Measurements from ENCODE around the gene ACTG1.
"Not testable (repeated sequence)": the region's sequence is repeated elsewhere in the genome, so short reads cannot be mapped to it uniquely, and the experiment has no call there.

Gene ACTG1

GRCh38 chr17:81535480-81536298 lies 23.1 kb upstream of the ACTG1 start:
- TF ChIP-seq CTCF (IDR thresholded peaks at IDR 0.05; ENCODE audit: low read depth, low read length) = no peak
- Histone ChIP-seq H3K9me3 (ENCODE audit: severe bottlenecking) (peaks cover 4% of the 10 kb centered on the region), H3K4me3 (ENCODE audit: low read depth, low read length) (no peak overlapping the region), H3K27me3 (ENCODE audit: insufficient read depth, low read depth, severe bottlenecking) (no peaks in the 10 kb centered on the region), H3K27ac (no peak overlapping the region), H3K36me3 (peaks cover 26% of the 10 kb centered on the region)
- DNase-seq = no peak

- Histone ChIP-seq H3K4me3 (ENCODE audit: low read depth, low read length) (no peak overlapping the region), H3K27me3 (ENCODE audit: insufficient read depth, low read depth, severe bottlenecking) (no peaks in the 10 kb centered on the region), H3K36me3 (peaks cover 19% of the 10 kb centered on the region), H3K9me3 (ENCODE audit: severe bottlenecking) (peaks cover 6% of the 10 kb centered on the region), H3K27ac (no peak overlapping the region; the same call in 1 of the 2 replicates)
- no peak for DNase-seq
- no peak for TF ChIP-seq CTCF (IDR thresholded peaks at IDR 0.05; ENCODE audit: low read depth, low read length)
These were observed 22.4 kb upstream of the ACTG1 start for GRCh38 chr17:81535007-81535328.

- H3K27me3 ChIP-seq (ENCODE audit: insufficient read depth, low read depth, severe bottlenecking) = no peaks in the 10 kb centered on the region
- TF ChIP-seq CTCF (IDR thresholded peaks at IDR 0.05; ENCODE audit: low read depth, low read length) = no peak
- H3K27ac ChIP-seq = no peak overlapping the region; the same call in 1 of the 2 replicates
- H3K4me3 ChIP-seq (ENCODE audit: low read depth, low read length) = no peak overlapping the region
- peaks cover 13% of the 10 kb centered on the region for H3K36me3 ChIP-seq
- peak; percentile 77 for DNase-seq
- H3K9me3 ChIP-seq (ENCODE audit: severe bottlenecking) = peaks cover 6% of the 10 kb centered on the region
These were observed 21.8 kb upstream of the ACTG1 start for GRCh38 chr17:81534157-81535006.

- Histone ChIP-seq H3K27me3 (ENCODE audit: insufficient read depth, low read depth, severe bottlenecking) (no peaks in the 10 kb centered on the region), H3K36me3 (peaks cover 4% of the 10 kb centered on the region), H3K27ac (peak overlapping the region; percentile 13), H3K9me3 (ENCODE audit: severe bottlenecking) (peaks cover 6% of the 10 kb centered on the region), H3K4me3 (ENCODE audit: low read depth, low read length) (no peak overlapping the region)
- TF ChIP-seq CTCF (IDR thresholded peaks at IDR 0.05; ENCODE audit: low read depth, low read length) = no peak
- DNase-seq = no peak
These were observed 20.9 kb upstream of the ACTG1 start for GRCh38 chr17:81533339-81534141.

- Histone ChIP-seq H3K4me3 (ENCODE audit: low read depth, low read length) (no peak overlapping the region), H3K9me3 (ENCODE audit: severe bottlenecking) (peaks cover 6% of the 10 kb centered on the region), H3K36me3 (no peaks in the 10 kb centered on the region), H3K27me3 (ENCODE audit: insufficient read depth, low read depth, severe bottlenecking) (no peaks in the 10 kb centered on the region), H3K27ac (no peak overlapping the region)
- no peak for DNase-seq
- TF ChIP-seq CTCF (IDR thresholded peaks at IDR 0.05; ENCODE audit: low read depth, low read length) = no peak
These were observed 20.1 kb upstream of the ACTG1 start for GRCh38 chr17:81532490-81533287.

- H3K9me3 ChIP-seq (ENCODE audit: severe bottlenecking); H3K36me3 ChIP-seq; H3K4me3 ChIP-seq (ENCODE audit: low read depth, low read length); H3K27ac ChIP-seq; H3K27me3 ChIP-seq (ENCODE audit: insufficient read depth, low read depth, severe bottlenecking); DNase-seq: not testable (repeated sequence)
These were observed 19.4 kb upstream of the ACTG1 start for GRCh38 chr17:81531998-81532404.

- not testable (repeated sequence) for H3K4me3 ChIP-seq (ENCODE audit: low read depth, low read length); DNase-seq; H3K27ac ChIP-seq; H3K9me3 ChIP-seq (ENCODE audit: severe bottlenecking); H3K36me3 ChIP-seq; H3K27me3 ChIP-seq (ENCODE audit: insufficient read depth, low read depth, severe bottlenecking)
These were observed 18.4 kb upstream of the ACTG1 start for GRCh38 chr17:81531013-81531412.

Data from WERI-Rb-1 (cell line).